Kidney (tissue), 14 donors: ENCODE data around the gene GULP1. TPM values are rescaled to one million over a fixed set of nuclear protein-coding genes. Genes with fewer than 3 reads are reported as not detected.

ENCODE experiments used
- DNase-seq, 5 donors: peaks; one replicate each; pipeline ENCODE4 v3.0.0-alpha.2; 2013 to 2020
- FAIRE-seq: peaks from 2 replicates; lab custom pipeline; 2012; peaks lifted over from hg19 to GRCh38; lab: Jason Lieb, UNC
- H3K27ac ChIP-seq, 2 donors: one replicate each; pipeline ENCODE4 v1.7.0; 2013; ENCODE audit warnings: low read depth in 2 of 2, low read length in 2 of 2, inconsistent platforms in 1 of 2
- H3K27me3 ChIP-seq: one replicate; pipeline ENCODE4 v1.7.1; 2013; ENCODE audit warnings: low read length, inconsistent platforms; ENCODE audit not compliant: control insufficient read depth, insufficient read depth
- H3K36me3 ChIP-seq, 3 donors: one replicate each; pipeline versions ENCODE4 v1.7.0 to v1.7.1; 2013; ENCODE audit warnings: low read length in 3 of 3, control low read depth in 1 of 3, inconsistent platforms in 1 of 3; ENCODE audit not compliant: insufficient read depth in 3 of 3, control insufficient read depth in 2 of 3
- H3K4me1 ChIP-seq, 3 donors: one replicate each; pipeline versions ENCODE4 v1.7.0 to v1.7.1; 2013; ENCODE audit warnings: low read length in 3 of 3, inconsistent platforms in 1 of 3, low read depth in 1 of 3; ENCODE audit not compliant: control insufficient read depth in 2 of 3, insufficient read depth in 2 of 3
- H3K4me3 ChIP-seq, 3 donors: one replicate each; pipeline versions ENCODE4 v1.7.0 to v1.8.1; 2013; ENCODE audit warnings: low read length in 3 of 3, control low read depth in 1 of 3, inconsistent platforms in 1 of 3
- H3K9ac ChIP-seq, 3 donors: one replicate each; pipeline versions ENCODE4 v1.7.0 to v1.7.1; 2013; ENCODE audit warnings: low read length in 3 of 3, control low read depth in 1 of 3, inconsistent platforms in 1 of 3
- H3K9me3 ChIP-seq, 3 donors: one replicate each; pipeline versions ENCODE4 v1.7.0 to v1.7.1; 2013; ENCODE audit warnings: low read length in 3 of 3, control low read depth in 1 of 3, inconsistent platforms in 1 of 3; ENCODE audit not compliant: control insufficient read depth in 2 of 3, insufficient read depth in 1 of 3
- intact Hi-C: fragments of 100-400 bp; cut with DNase I; formaldehyde crosslinking; loops from one replicate; pipeline ENCODE4 v1.11.1; 2022
- polyA plus RNA-seq: library from polyadenylated mRNA; stranded (reverse); fragments of 350-450 nt; fragmentation: Illumina TruSeq; extraction: RNeasy Lipid Tissue Mini Kit (QIAGEN cat#74804); gene quantifications from one replicate; pipeline ENCODE4 v1.2.3, GENCODE V29; 2014; ENCODE audit warnings: low read depth, low replicate concordance; ENCODE audit not compliant: insufficient read depth
- total RNA-seq: library from RNA; stranded (reverse); fragmentation: NEBNext Ultra II Directional; extraction: Animal tissue kit (Norgen Biotek cat#: 25700); gene quantifications from one replicate; pipeline ENCODE4 v1.2.1, GENCODE V29; 2021
- TF ChIP-seq, protein P1 (sequence below): IDR thresholded peaks from 3 replicates; pipeline ENCODE4 v1.5.1; 2012; ENCODE audit warnings: mild to moderate bottlenecking, moderate library complexity, borderline replicate concordance; ENCODE audit not compliant: insufficient read depth; ENCODE audit errors: extremely low read depth
- donor health status: control.
- donor health status: control.
- donor health status: control.
- donor health status: control.
- donor health status: control.
- donor health status: DM: yes; HTN: yes; CAD: no.
- donor health status: Normal renal cell carcinoma (clear cell type).

The GULP1 gene
- total and polyA plus RNA-seq, 2 donors from 2014 or later: 12.2 to 34.4 TPM

DNA sequence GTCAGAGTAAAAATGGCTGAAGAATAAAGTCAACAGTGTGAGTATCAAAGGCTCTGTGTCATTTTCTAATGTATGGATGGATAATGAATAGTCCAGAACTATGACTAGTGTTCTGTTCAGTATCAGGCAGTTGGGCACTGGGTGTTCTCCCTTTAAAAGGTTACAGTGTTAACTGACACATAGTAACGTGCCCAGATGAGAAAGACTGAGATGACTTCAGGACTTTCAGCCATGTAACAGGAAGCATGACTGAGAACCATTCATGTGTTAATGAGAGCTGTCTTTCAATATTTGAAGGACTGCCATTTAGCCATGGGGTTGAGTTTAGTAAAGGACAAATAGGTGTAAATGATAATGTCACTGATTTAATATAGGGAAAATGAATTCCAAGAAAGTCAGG lies 187.1 kb downstream of the GULP1 start:
- Histone ChIP-seq H3K9me3 (no peaks in the 10 kb centered on the region), H3K9ac (no peak overlapping the region), H3K27ac (no peak overlapping the region), H3K27me3 (no peaks in the 10 kb centered on the region), H3K4me1 (peaks cover 0 to 5% (median 0%) of the 10 kb centered on the region in 3 donors), H3K4me3 (no peak overlapping the region), H3K36me3 (no peaks in the 10 kb centered on the region)
- DNase-seq (peak in 1 of 5 donors; percentile 15), FAIRE-seq (peak; percentile 30)
- TF ChIP-seq, protein P1, sequence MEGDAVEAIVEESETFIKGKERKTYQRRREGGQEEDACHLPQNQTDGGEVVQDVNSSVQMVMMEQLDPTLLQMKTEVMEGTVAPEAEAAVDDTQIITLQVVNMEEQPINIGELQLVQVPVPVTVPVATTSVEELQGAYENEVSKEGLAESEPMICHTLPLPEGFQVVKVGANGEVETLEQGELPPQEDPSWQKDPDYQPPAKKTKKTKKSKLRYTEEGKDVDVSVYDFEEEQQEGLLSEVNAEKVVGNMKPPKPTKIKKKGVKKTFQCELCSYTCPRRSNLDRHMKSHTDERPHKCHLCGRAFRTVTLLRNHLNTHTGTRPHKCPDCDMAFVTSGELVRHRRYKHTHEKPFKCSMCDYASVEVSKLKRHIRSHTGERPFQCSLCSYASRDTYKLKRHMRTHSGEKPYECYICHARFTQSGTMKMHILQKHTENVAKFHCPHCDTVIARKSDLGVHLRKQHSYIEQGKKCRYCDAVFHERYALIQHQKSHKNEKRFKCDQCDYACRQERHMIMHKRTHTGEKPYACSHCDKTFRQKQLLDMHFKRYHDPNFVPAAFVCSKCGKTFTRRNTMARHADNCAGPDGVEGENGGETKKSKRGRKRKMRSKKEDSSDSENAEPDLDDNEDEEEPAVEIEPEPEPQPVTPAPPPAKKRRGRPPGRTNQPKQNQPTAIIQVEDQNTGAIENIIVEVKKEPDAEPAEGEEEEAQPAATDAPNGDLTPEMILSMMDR: no peak
- intact Hi-C loops: no loop called here

DNA sequence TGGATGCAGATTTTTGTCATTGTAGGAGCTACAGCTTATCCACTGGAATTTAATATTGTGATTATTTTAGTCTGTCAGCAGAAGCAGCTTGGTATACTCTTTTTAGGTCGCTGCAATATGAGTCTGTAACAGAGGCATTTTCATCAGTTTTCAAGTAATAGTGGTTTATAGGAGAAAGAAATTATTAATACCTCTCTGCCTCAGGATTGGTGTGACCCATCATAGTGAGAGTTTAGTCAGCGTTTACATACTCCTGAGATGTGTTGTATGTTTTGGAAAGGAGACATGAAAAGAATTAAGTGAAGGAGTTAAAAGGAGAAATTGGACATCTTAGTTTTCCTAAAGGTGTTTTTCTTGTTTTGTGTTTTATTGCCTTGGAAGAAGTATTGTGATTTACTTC lies 189.8 kb downstream of the GULP1 start:
- H3K27me3 ChIP-seq: no peaks in the 10 kb centered on the region
- peaks cover 0 to 5% (median 0%) of the 10 kb centered on the region in 3 donors for H3K4me1 ChIP-seq
- H3K4me3 ChIP-seq: no peak overlapping the region
- intact Hi-C loops: no loop called here
- no peak overlapping the region for H3K27ac ChIP-seq
- FAIRE-seq (no peak), DNase-seq (no peak)
- TF ChIP-seq, protein P1: no peak
- H3K9me3 ChIP-seq: no peaks in the 10 kb centered on the region
- no peaks in the 10 kb centered on the region for H3K36me3 ChIP-seq
- no peak overlapping the region for H3K9ac ChIP-seq

DNA sequence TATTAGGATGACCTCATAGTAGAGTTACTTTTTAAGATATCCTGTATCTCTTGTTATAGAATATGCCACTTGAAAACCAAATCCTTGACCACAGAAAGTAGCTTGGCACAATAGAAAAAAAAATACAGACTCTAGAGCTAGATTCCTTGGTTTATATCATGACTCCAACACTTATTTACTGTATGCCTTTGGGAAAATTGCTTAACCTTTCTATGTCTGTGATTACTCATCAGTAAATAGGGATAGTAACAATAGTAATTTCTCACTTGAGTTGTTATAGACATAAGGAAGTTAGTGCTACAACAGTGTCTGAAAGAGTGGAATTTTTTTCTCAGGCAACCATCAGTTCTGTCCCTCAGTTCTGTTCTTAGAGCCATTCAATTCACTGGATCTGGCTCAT lies 193.8 kb downstream of the GULP1 start:
- no peak for FAIRE-seq
- TF ChIP-seq, protein P1: no peak
- no peak for DNase-seq
- H3K4me3 ChIP-seq: no peak overlapping the region
- H3K4me1 ChIP-seq: no peaks in the 10 kb centered on the region
- intact Hi-C loops: no loop called here
- H3K9ac ChIP-seq: no peak overlapping the region
- H3K27ac ChIP-seq: no peak overlapping the region
- H3K36me3 ChIP-seq: no peaks in the 10 kb centered on the region
- no peaks in the 10 kb centered on the region for H3K27me3 ChIP-seq
- H3K9me3 ChIP-seq: no peaks in the 10 kb centered on the region

DNA sequence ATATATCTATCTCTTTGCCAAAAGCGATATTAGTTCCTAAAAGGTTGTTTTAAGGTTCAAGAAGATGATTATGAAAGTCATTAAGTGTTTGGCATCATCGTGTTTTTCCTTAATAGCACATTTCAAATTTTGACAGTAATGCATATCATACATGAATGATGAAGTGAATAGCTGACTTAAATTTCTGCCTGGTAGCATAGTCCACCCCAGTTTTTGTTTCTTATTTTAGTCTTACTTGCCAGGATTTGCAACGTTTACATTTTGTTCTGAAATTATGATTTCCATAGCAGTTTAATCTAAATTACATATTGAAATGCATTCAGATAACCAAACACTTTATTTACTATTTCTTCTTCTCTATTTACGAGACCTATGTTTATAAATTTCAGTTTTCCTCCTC lies 201.1 kb downstream of the GULP1 start:
- no peaks in the 10 kb centered on the region for H3K9me3 ChIP-seq
- TF ChIP-seq, protein P1: no peak
- H3K27ac ChIP-seq: no peak overlapping the region
- H3K4me3 ChIP-seq: no peak overlapping the region
- intact Hi-C loops: no loop called here
- no peak overlapping the region for H3K9ac ChIP-seq
- H3K27me3 ChIP-seq: no peaks in the 10 kb centered on the region
- no peaks in the 10 kb centered on the region for H3K36me3 ChIP-seq
- H3K4me1 ChIP-seq: no peaks in the 10 kb centered on the region
- DNase-seq (no peak), FAIRE-seq (no peak)
